GM19395 (cell line): ENCODE measurements around the gene ROR2.
"Not testable (repeated sequence)": the region's sequence is repeated elsewhere in the genome, so short reads cannot be mapped to it uniquely, and the experiment has no call there.

ENCODE experiments used
- ATAC-seq: cut with Tn5 transposase; IDR thresholded peaks from one replicate; pipeline ENCODE4 v1.9.1; 2021; ENCODE audit warnings: mild to moderate bottlenecking, moderate library complexity; ENCODE audit not compliant: unreplicated experiment

Gene ROR2

GRCh38 chr9:91949946-91950664, at the start of gene ROR2:
Gene ROR2 (minus strand): TSS chr9:91950228.
- no peak for ATAC-seq

- ATAC-seq = no peak
These were observed 45.1 kb upstream of the ROR2 start for GRCh38 chr9:91995000-91995655.

- no peak for ATAC-seq
These were observed 44.4 kb upstream of the ROR2 start for GRCh38 chr9:91994422-91994821.

GRCh38 chr9:91992461-91993041, 42.5 kb upstream of the ROR2 start:
- no peak for ATAC-seq

GRCh38 chr9:91991721-91992341, 41.8 kb upstream of the ROR2 start:
- no peak for ATAC-seq

GRCh38 chr9:91986248-91986647, 36.2 kb upstream of the ROR2 start:
- ATAC-seq = no peak

- no peak for ATAC-seq
These were observed 35.7 kb upstream of the ROR2 start for GRCh38 chr9:91985692-91986091.

GRCh38 chr9:91978740-91979414, 28.8 kb upstream of the ROR2 start:
- no peak for ATAC-seq

GRCh38 chr9:91975254-91975653, 25.2 kb upstream of the ROR2 start:
- not testable (repeated sequence) for ATAC-seq

- no peak for ATAC-seq
These were observed 22.7 kb upstream of the ROR2 start for GRCh38 chr9:91972711-91973110.

- ATAC-seq = no peak
These were observed 22.1 kb upstream of the ROR2 start for GRCh38 chr9:91972076-91972626.

GRCh38 chr9:91967259-91967658, 17.2 kb upstream of the ROR2 start:
- no peak for ATAC-seq

GRCh38 chr9:91966503-91966902, 16.5 kb upstream of the ROR2 start:
- no peak for ATAC-seq

GRCh38 chr9:91963711-91964240, 13.7 kb upstream of the ROR2 start:
- ATAC-seq = no peak

- no peak for ATAC-seq
These were observed 10.3 kb upstream of the ROR2 start for GRCh38 chr9:91960367-91960766.

GRCh38 chr9:91958174-91958573, 8.1 kb upstream of the ROR2 start:
- ATAC-seq = no peak

- ATAC-seq = no peak
These were observed 4.9 kb upstream of the ROR2 start for GRCh38 chr9:91954841-91955471.

GRCh38 chr9:91953718-91954117, 3.7 kb upstream of the ROR2 start:
- no peak for ATAC-seq

- no peak for ATAC-seq
These were observed 2.0 kb upstream of the ROR2 start for GRCh38 chr9:91951944-91952520.

- ATAC-seq = no peak
These were observed 559 bp downstream of the ROR2 start for GRCh38 chr9:91949392-91949945.
